Tibial nerve (tissue), 4 donors: ENCODE results near the gene HSBP1.

Experiments
- EP300 ChIP-seq, 2 donors: sonication (generic); formaldehyde crosslinking; IDR thresholded peaks; one replicate each; pipeline ENCODE4 v1.6.1; 2017; ENCODE audit warnings: antibody characterized with exemption in 2 of 2, mild to moderate bottlenecking in 1 of 2
- TF ChIP-seq, protein P1 (sequence below), 5 experiments: fragments of 200-600 bp in 3 of 5; fragments of 450-650 bp in 2 of 5; sonication (generic) in 3 of 5; IDR thresholded peaks; one replicate each; pipeline ENCODE4 v1.5.1; 2016 to 2019; ENCODE audit warnings: antibody characterized with exemption in 5 of 5, mild to moderate bottlenecking in 3 of 5, moderate library complexity in 2 of 5

DNA sequence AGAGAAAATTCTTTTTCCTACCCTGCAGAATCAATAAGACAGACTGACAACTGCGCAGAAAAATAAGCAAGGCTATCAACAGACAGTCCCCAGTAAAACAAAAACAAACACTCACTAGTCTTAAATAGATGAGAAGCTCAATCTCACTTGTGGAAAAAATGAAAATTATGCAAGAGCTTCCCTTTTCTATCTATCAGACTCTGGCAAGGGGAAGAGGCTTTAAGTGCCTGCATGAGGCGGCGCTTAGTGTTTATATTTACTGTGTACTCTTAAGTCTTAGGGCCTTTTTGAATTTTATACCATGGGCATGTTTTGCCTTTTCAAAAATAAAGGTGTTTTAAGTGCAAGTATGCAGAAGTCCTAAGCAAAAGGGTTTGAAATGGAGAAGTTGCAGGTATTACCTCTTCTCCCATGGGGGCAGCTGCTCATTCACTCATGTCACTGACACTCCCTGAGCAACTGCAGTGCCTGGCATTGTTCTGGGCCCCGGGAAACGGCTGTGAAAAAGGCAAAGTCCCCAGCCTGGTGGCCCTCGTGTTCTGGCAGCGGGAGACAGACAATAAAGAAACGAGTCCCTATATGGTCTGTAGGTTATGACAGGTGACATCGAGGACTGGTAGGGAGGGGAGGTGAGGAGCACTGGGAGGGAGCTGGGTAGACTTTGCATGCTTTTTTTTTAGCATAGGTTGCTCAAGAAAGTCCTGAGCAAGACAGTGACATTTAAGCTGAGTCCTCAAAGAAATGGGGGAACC, 35.2 kb downstream of the HSBP1 start:
- TF ChIP-seq EP300 (IDR thresholded peaks at IDR 0.05), result no peak
- TF ChIP-seq, protein P1, sequence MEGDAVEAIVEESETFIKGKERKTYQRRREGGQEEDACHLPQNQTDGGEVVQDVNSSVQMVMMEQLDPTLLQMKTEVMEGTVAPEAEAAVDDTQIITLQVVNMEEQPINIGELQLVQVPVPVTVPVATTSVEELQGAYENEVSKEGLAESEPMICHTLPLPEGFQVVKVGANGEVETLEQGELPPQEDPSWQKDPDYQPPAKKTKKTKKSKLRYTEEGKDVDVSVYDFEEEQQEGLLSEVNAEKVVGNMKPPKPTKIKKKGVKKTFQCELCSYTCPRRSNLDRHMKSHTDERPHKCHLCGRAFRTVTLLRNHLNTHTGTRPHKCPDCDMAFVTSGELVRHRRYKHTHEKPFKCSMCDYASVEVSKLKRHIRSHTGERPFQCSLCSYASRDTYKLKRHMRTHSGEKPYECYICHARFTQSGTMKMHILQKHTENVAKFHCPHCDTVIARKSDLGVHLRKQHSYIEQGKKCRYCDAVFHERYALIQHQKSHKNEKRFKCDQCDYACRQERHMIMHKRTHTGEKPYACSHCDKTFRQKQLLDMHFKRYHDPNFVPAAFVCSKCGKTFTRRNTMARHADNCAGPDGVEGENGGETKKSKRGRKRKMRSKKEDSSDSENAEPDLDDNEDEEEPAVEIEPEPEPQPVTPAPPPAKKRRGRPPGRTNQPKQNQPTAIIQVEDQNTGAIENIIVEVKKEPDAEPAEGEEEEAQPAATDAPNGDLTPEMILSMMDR (IDR thresholded peaks at IDR 0.05), result no peak
